ENCODE data around the gene WARS2. TPM values are rescaled to one million over a fixed set of nuclear protein-coding genes. Genes with fewer than 3 reads are reported as not detected.

Gene WARS2
- polyA plus RNA-seq, 2 of the 4 experiments (the other 2 are of a cell fraction): 5.9 to 7.9 TPM

GRCh38 chr1:119007339-119007669 lies 133.1 kb downstream of the WARS2 start:
- ChIA-PET CTCF (no interaction called here), POLR2A (no interaction called here)
- no peaks in the 10 kb centered on the region for H3K4me1 ChIP-seq
- H3K4me2 ChIP-seq: peak overlapping the region; percentile 71; the same call in 2 of the 3 replicates
- TF ChIP-seq EHMT2 (IDR thresholded peaks at IDR 0.05; ENCODE audit: low read depth): no peak
- TF ChIP-seq, protein P1, sequence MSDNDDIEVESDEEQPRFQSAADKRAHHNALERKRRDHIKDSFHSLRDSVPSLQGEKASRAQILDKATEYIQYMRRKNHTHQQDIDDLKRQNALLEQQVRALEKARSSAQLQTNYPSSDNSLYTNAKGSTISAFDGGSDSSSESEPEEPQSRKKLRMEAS (IDR thresholded peaks at IDR 0.05): no peak
- no peak for TF ChIP-seq CEBPB (IDR thresholded peaks at IDR 0.05)
- TF ChIP-seq BCL3 (IDR thresholded peaks at IDR 0.05): no peak
- TF ChIP-seq TP53 (CRISPR knock-in tag; IDR thresholded peaks at IDR 0.05): no peak
- TF ChIP-seq SMC3 (IDR thresholded peaks at IDR 0.05): no peak
- TF ChIP-seq CHD2 (IDR thresholded peaks at IDR 0.05; ENCODE audit: low read length, partially characterized antibody): no peak
- TF ChIP-seq, protein P2, sequence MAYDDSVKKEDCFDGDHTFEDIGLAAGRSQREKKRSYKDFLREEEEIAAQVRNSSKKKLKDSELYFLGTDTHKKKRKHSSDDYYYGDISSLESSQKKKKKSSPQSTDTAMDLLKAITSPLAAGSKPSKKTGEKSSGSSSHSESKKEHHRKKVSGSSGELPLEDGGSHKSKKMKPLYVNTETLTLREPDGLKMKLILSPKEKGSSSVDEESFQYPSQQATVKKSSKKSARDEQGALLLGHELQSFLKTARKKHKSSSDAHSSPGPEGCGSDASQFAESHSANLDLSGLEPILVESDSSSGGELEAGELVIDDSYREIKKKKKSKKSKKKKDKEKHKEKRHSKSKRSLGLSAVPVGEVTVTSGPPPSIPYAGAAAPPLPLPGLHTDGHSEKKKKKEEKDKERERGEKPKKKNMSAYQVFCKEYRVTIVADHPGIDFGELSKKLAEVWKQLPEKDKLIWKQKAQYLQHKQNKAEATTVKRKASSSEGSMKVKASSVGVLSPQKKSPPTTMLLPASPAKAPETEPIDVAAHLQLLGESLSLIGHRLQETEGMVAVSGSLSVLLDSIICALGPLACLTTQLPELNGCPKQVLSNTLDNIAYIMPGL (CRISPR knock-in tag; IDR thresholded peaks at IDR 0.05; ENCODE audit: borderline replicate concordance): no peak
- no peak for TF ChIP-seq MYC (IDR thresholded peaks at IDR 0.05; ENCODE audit: borderline replicate concordance, low read length)
- TF ChIP-seq, protein P3, sequence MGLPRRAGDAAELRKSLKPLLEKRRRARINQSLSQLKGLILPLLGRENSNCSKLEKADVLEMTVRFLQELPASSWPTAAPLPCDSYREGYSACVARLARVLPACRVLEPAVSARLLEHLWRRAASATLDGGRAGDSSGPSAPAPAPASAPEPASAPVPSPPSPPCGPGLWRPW (IDR thresholded peaks at IDR 0.05): no peak
- TF ChIP-seq RFX5 (IDR thresholded peaks at IDR 0.05): no peak
- no peak for TF ChIP-seq HOXB13 (CRISPR knock-in tag; IDR thresholded peaks at IDR 0.05; ENCODE audit: low read depth)
- no peak for TF ChIP-seq RNF2 (IDR thresholded peaks at IDR 0.05; ENCODE audit: borderline replicate concordance, low read depth)
- TF ChIP-seq FOXS1 (CRISPR knock-in tag; IDR thresholded peaks at IDR 0.05): no peak
- no peak for TF ChIP-seq GATA3 (IDR thresholded peaks at IDR 0.05; ENCODE audit: borderline replicate concordance)
- TF ChIP-seq SREBF2 (IDR thresholded peaks at IDR 0.05): no peak
- no peak for TF ChIP-seq POLR2AphosphoS2 (conservative IDR thresholded peaks at IDR 0.05; ENCODE audit: low read length)
- DNase-seq (ENCODE audit: low read depth in 1 of 2, low spot score in 1 of 2) (no peak), FAIRE-seq (no peak), ATAC-seq (no peak)
- H3K9me3 ChIP-seq: no peaks in the 10 kb centered on the region
- 56% methylated on average over 17 of the region's 22 CpGs for WGBS (ENCODE audit: missing lambda C conversion rate)
- H3K4me3 ChIP-seq: no peak overlapping the region
- no peak overlapping the region for H3K27ac ChIP-seq

- no peak for TF ChIP-seq EP300 (IDR thresholded peaks at IDR 0.05)
- no peak for TF ChIP-seq SREBF2 (IDR thresholded peaks at IDR 0.05)
- TF ChIP-seq, protein P4, sequence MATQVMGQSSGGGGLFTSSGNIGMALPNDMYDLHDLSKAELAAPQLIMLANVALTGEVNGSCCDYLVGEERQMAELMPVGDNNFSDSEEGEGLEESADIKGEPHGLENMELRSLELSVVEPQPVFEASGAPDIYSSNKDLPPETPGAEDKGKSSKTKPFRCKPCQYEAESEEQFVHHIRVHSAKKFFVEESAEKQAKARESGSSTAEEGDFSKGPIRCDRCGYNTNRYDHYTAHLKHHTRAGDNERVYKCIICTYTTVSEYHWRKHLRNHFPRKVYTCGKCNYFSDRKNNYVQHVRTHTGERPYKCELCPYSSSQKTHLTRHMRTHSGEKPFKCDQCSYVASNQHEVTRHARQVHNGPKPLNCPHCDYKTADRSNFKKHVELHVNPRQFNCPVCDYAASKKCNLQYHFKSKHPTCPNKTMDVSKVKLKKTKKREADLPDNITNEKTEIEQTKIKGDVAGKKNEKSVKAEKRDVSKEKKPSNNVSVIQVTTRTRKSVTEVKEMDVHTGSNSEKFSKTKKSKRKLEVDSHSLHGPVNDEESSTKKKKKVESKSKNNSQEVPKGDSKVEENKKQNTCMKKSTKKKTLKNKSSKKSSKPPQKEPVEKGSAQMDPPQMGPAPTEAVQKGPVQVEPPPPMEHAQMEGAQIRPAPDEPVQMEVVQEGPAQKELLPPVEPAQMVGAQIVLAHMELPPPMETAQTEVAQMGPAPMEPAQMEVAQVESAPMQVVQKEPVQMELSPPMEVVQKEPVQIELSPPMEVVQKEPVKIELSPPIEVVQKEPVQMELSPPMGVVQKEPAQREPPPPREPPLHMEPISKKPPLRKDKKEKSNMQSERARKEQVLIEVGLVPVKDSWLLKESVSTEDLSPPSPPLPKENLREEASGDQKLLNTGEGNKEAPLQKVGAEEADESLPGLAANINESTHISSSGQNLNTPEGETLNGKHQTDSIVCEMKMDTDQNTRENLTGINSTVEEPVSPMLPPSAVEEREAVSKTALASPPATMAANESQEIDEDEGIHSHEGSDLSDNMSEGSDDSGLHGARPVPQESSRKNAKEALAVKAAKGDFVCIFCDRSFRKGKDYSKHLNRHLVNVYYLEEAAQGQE (IDR thresholded peaks at IDR 0.05): no peak
- TF ChIP-seq KDM5A (IDR thresholded peaks at IDR 0.05): no peak
- TF ChIP-seq CBX2 (IDR thresholded peaks at IDR 0.05; ENCODE audit: borderline replicate concordance, low read depth): no peak
- TF ChIP-seq ZSCAN20 (CRISPR knock-in tag; IDR thresholded peaks at IDR 0.05): no peak
- no peaks in the 10 kb centered on the region for H3K9me3 ChIP-seq
- ChIA-PET CTCF (interaction anchor here (1.0 kb wide), 1 partner anchor 855 kb away, joined by 3 read pairs; no protein-coding TSS in a partner anchor), POLR2A (no interaction called here)
- no peak overlapping the region for H3K27ac ChIP-seq
- peak; percentile 27 to 61; a peak in 3 of 6 replicates for ATAC-seq
- H3K4me3 ChIP-seq: peak overlapping the region; percentile 26; the same call in 2 of the 3 replicates
- WGBS (ENCODE audit: missing lambda C conversion rate): 17% methylated on average over 36 of the region's 81 CpGs
- DNase-seq (ENCODE audit: low read depth in 1 of 2, low spot score in 1 of 2): no peak
- no peaks in the 10 kb centered on the region for H3K4me1 ChIP-seq
- no peak for FAIRE-seq
- peak overlapping the region; percentile 71 for H3K4me2 ChIP-seq
Observed at GRCh38 chr1:119006406-119007279, 133.8 kb downstream of the WARS2 start.
